HG03342 (cell line): ENCODE data around the gene TPSAB1.
"Not testable (repeated sequence)": the region's sequence is repeated elsewhere in the genome, so short reads cannot be mapped to it uniquely, and the experiment has no call there.

Source experiments
- ATAC-seq: cut with Tn5 transposase; IDR thresholded peaks from one replicate; pipeline ENCODE4 v1.9.1; 2021; ENCODE audit warnings: mild to moderate bottlenecking, moderate library complexity; ENCODE audit not compliant: unreplicated experiment

TPSAB1 gene

DNA sequence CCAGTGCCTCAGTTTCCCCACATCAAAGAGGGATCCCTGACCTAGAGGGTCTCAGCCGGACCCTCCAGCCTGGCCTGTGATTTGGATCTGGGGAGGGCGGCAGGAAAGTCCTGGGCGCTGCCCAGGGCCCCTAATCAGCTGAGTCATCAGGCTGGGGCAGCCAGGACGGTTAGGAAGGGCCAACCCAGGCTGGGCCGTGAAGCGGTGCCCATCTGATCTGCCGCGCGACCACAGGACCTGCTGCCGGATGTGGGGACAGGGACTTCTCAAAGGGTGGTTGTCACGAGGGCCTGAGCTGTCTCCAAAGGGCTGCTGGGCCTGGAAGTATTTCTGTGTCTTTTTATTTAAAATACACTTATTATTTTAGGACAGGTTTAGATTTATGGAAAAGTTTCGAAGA, 4.4 kb downstream of the TPSAB1 start:
- no peak for ATAC-seq

DNA sequence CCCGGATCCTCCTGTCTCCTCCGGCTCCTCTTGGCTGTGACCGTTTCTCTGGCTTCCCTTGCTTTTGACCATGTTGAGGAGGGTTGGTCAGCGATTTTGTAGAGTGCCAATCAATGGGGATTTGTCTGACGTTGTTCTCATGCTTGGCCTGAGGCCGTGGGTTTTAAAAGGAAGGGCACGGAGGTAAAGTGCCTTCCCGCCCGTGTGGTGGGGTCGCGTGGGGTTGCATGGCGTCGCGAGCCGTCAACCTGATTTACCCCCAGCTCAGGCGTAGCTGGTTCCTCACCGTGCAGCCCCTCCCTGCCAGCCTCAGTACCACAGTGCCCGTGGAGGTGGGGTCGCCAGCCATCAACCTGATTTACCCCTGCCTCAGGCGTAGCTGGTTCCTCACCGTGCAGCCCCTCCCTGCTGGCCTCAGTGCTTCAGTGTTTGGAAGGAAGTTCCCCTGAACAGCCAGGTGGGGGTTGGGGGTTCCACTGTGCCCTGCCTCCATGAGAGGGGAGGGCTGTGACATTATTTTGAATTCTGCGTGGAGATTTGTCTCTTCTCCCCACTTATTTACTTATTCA, 5.0 kb downstream of the TPSAB1 start:
- no peak for ATAC-seq

GRCh38 chr16:1247903-1248537, 7.5 kb downstream of the TPSAB1 start:
- not testable (repeated sequence) for ATAC-seq

- ATAC-seq, result not testable (repeated sequence)
These were observed 8.7 kb downstream of the TPSAB1 start for GRCh38 chr16:1249031-1249755.

- not testable (repeated sequence) for ATAC-seq
These were observed 13.3 kb downstream of the TPSAB1 start for GRCh38 chr16:1253701-1254364.

- not testable (repeated sequence) for ATAC-seq
These were observed 14.3 kb downstream of the TPSAB1 start for GRCh38 chr16:1254821-1255220.

GRCh38 chr16:1255276-1256122, 15.0 kb downstream of the TPSAB1 start, which contains the start of gene TPSD1:
TSS of gene TPSD1 (plus strand) at chr16:1256069. CDS start at chr16:1256281, 212 bp downstream.
- not testable (repeated sequence) for ATAC-seq

GRCh38 chr16:1256296-1256873, 15.9 kb downstream of the TPSAB1 start:
- not testable (repeated sequence) for ATAC-seq

DNA sequence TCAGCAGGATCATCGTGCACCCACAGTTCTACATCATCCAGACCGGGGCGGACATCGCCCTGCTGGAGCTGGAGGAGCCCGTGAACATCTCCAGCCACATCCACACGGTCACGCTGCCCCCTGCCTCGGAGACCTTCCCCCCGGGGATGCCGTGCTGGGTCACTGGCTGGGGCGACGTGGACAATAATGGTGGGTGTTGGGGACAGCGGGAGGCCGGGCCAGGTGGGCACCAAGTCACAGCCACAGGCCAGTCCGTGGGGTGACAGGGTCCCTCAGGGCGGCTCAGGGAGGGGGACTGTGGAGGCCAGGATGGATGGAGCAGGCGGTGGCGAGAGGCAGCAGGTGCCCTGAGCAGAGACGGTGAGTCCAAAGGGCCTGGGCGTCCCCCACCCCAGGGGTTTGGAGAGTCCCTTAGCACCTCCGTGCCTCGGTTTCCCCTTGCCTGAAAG, 16.4 kb downstream of the TPSAB1 start:
- ATAC-seq, result no peak

DNA sequence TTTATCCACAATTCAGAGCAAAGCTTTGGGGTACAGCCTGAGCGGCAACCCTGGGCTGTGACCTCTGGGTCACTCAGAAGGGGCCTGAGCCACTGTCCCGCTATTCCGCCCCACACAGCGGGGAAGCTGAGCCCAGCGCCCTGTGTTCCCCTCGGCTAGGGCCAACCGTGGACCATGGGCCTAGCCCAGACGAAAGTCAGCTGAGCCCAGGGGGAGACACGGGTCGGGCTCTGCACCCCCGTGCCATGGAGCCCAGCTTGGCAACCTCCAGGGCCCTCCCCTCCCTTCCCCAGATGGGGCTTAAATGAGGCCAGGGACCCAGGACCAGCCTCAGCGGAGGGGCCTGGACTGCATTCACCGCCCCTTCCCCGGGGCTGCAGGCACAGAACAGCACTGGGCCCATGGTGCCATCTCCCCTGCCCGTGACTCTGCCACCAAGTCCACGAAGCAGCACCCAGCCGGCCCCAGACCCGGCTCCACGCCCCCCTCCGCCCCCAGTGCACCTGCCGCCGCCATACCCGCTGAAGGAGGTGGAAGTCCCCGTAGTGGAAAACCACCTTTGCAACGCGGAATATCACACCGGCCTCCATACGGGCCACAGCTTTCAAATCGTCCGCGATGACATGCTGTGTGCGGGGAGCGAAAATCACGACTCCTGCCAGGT, 17.2 kb downstream of the TPSAB1 start:
- ATAC-seq, result no peak

DNA sequence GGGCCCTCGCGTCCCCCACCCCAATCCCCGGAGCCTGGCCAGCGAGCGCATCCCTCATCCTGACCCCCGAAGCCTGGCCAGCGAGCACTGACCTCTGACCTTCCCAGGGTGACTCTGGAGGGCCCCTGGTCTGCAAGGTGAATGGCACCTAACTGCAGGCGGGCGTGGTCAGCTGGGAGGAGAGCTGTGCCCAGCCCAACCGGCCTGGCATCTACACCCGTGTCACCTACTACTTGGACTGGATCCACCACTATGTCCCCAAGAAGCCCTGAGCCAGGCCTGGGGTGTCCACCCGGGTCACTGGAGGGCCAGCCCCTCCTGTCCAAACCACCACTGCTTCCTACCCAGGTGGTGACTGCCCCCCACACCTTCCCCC, 17.7 kb downstream of the TPSAB1 start:
- no peak for ATAC-seq

DNA sequence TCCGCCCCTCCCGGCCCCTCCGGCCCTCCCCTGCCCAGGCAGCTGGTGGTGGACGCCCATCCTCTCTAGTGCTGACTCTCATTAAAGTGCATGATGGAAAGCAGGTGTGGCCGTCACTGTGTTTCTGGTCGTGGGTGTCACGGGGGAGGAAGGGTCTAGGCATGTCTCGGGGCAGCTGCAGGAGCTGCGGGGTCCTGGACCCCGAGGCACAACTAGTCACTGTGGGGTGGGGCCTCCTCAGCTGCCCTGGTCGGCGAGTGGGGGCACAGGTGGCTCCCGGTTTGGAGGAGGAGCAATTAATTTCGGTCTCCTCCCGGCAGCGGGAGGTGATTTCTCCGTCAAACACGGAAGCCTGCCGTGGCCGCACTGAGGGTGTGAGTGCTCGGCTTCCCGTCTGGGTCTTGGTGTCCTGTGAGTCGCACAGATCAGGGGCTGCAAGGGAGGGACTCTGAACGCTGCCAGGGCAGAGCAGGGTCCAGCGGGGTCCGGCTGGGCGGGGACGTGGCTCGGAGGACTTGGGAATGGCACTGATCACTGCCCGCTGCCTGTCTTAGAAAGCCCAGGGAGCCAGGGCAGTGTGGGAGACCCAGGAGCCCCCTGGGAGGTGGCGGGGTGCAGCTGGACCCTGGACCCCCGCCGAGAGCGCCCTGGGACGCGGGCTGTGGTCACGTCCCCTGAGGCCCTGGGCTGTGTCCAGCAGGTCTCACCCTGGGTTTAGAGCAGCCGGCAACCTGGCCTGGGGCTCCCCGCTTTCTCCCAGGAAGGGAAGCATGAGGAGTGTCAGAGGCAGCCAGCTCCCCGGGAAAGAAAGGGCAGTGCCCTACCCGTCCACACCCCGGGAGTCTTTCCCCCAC, 18.6 kb downstream of the TPSAB1 start:
- ATAC-seq, result no peak

GRCh38 chr16:1259760-1260068, 19.2 kb downstream of the TPSAB1 start:
- no peak for ATAC-seq

- ATAC-seq, result no peak
These were observed 19.7 kb downstream of the TPSAB1 start for GRCh38 chr16:1260101-1260680.

- ATAC-seq, result no peak
These were observed 20.8 kb downstream of the TPSAB1 start for GRCh38 chr16:1261131-1261892.

- no peak for ATAC-seq
These were observed 21.8 kb downstream of the TPSAB1 start for GRCh38 chr16:1262210-1262845.

DNA sequence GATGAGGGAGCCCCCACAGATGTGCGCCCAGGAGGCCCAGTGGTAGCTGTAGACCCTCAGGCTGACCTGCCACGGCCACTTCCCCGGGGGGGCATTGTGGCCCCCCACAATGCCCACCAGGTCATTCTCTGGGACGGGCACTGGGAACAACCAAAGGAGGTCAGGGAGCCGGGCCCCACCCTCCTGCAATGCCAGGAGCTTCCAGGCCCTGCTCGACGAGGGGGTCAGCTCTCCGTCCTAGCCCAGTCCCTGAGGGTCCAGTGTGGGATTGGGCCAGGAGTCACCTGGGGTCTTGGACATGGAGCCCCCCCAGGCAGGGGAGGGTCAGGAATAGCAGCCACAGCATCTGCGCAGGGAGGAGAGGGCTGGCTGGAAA, 22.3 kb downstream of the TPSAB1 start:
- ATAC-seq, result no peak
